OCI-M1 (cell line): ENCODE data around the gene ZYG11A.

Experiments used
- DNase-seq: peaks from one replicate; lab custom pipeline; 2025; lab: John Stamatoyannopoulos, UW

ZYG11A gene

DNA sequence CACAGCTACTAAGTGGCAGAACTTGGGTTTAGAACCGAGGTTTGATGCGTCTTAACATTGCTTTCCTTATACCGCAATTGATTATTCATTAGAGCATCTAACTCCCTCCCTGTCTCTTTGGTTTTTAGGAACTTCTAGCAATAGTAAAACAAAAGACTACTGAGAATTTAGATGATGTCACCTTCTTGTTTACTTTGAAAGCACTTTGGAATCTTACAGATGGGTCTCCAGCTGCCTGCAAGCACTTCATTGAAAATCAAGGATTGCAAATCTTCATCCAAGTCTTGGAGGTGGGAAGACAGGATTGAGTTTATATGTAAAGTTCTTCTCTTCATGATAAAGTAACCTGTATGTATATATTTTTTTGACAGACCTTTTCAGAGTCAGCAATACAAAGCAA lies 35.0 kb downstream of the ZYG11A start:
- DNase-seq = no peak

DNA sequence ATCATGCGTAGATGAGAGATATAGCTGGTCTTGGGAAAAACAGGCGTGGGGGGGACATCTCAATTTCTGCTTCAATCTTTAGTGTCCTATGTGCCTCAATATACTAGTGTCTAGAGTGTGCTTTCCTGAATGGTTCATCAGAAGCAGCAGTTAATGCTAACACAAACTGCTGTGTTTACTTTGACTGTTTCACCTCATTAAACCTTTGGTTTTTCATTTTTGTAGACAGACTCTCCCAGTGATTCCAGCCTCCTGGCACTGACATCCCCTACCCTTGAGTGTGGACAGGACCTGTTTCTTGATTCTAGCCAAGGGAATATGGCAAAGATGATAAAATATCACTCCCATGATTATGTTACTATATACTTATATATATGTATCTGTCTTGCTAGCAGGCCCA lies 37.6 kb downstream of the ZYG11A start:
- DNase-seq = no peak

DNA sequence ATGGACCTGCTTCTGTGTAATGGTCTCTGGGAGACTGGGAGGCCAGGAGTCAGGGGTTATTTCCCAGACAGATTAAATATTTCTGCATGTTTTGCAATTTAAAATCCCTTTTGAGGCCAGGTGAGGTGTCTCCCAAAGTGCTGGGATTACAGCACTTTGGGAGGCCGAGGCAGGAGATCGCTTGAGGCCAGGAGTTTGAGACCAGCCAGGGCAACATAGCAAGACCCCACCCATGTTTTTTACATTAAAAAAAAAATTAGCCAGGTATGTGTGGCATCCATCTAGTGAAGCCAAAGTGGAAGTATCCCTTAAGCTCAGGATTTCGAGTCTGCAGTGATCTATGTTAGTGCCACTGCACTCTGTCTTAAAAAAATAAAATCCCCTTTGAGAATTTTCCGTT lies 44.9 kb downstream of the ZYG11A start:
- DNase-seq = no peak

DNA sequence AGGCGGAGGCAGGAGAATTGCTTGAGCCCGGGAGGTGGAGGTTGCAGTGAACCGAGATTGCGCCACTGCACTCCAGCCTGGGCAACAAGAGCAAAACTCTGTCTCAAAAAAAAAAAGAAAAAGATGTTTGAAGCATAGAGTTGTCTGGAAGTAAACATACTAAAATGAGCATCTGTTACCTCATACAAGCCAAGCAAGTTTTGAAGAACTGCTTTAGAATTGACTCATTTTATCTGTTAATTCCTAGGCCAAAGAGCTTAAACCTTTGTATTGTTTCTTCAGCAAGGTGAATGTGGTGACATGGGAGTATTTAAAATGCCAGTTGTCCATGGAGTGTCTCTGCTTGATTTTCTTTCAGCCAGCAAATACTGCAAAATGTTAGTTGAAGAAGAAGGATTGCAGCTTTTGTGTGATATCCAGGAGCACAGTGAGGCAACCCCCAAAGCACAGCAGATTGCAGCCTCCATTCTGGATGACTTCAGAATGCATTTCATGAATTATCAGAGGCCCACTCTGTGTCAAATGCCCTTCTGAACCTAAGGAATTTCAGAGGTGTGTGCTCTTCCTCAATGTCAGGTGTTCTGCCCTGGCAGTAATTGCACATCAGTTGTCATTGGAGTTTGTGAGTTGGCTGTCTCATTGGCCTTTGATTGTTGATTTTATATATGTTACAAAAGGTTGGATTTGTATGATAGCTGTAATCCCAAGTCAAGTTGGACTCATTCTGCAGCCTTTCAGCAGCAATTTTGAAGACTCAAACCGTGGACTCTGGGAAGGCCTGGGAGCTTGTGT lies 50.1 kb downstream of the ZYG11A start:
- no peak for DNase-seq

DNA sequence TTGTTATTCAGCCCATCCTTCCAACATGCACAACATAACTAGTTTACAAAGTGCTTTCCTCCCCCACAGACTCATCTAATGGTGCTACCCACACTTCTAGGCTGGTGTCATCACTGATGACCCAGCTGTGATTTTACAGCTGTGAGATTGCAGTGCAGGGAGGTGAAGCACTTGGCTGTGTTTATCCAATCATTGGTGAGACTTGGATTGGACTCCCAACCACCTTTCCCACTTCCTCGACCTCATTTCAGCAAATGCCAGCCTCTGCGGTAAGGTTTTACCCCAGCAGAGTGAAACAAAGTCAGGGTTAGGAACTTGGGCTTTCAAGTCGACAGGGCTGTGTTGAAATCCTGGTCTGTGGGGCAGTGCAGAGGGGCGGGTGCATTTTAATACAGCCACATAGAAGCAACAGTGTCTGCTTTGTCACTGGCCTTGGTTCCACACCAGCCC lies 56.9 kb downstream of the ZYG11A start:
- DNase-seq = no peak

DNA sequence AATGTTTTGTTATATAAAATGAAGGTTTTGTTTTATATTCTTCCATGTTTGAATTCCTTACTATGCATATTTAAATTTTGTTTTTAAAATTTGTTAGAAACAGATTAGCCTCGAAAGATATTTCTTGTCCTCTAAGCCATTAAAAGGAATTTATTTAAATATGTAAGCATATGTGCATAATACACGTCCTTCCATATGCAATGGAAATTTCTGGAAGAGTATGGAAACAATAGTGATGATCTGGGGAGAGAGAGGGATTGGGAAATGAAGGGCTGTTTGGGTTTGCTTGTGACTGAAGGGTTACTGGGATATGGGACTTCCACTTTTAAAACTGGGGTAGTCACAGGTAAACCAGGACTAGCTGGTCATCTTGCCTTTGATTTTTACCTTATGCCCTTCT lies 57.8 kb downstream of the ZYG11A start:
- no peak for DNase-seq

DNA sequence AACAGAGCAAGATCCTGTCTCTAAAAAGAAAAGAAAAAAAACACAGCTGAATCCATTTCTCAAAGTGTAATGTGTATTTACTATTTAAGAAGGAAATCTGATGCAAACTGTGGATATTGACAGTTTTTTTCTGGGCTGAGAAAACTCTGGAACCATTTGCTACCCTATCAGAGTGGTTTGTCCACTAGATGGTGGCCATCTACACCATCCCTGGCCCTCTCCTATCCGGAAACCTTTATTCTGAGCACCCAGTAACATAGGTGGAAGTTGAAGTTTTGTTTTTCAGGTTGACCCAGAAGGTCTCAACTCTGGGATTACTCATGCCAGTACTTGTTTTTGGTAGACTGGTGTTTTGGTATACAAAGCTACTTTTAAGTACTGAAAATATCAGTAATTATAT lies 58.8 kb downstream of the ZYG11A start:
- DNase-seq = no peak

DNA sequence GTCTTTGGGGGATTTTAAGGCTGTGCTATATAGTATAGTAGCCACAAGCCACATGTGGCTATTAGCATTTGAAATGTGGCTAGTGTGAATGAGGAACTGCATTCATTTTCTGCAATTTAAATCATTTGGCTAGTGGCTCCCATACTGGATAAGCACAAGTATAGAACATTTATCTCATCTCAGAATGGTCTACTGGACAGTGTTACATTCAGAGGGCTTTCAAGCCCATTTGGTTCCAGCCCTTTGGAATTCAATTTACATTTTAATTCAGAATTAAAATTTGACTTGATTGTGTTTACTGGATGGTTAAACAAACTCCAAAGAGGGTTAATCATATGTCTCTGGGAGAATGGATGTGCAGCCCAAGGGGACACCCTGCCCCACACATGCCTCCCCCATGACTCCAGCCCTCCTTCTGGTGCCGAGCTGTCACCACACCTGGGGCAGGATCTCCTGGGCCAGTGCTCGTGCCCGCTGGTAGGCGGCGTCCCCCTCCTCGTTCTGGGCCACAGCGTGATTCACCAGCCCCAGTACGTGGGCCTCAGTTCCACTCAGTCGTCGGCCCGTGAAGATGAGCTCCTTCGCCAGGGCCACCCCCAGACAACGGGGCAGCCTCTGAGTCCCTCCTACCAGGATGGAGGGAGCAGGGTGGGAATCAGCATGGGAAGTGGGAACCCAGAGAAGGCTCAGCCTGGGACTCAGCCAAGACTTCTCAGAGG lies 61.8 kb downstream of the ZYG11A start:
- no peak for DNase-seq

DNA sequence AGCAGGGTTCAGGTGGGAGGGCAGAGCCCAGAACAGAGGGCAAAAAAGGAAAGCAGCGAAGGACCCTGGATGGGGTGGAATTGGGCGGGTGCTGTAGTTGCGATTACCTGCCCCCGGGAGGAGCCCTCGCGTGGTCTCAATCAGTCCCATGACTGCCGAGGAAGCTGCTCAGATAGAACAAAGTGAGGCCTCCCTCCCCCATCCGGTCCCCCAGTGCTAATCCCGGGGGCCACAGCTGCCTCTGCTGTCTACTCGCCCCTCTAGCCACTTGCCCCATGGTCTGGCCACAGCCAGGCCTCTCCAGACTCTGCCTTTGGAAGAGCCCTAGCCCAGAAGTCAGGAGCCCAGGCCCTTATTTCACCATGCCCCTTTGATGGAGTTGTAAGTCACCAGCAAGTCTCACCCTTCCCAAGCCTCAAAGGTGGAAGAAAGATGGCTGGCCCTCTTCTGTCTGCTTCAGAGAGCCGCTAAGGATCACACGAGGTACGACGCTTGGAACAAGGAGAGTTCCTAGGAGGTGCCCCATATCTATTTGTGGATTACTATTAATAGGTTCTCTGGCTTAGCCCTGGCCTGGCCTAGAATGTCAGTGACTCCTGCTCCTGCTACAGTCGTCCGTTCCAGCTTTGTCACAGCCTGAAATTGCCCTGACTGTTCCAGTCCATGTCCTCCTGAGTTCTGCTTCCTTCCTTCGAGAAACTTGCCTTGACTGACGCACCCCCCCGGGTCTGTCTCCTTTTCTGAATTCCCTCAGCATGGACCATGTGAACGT lies 62.6 kb downstream of the ZYG11A start:
- peak; percentile 24 for DNase-seq

DNA sequence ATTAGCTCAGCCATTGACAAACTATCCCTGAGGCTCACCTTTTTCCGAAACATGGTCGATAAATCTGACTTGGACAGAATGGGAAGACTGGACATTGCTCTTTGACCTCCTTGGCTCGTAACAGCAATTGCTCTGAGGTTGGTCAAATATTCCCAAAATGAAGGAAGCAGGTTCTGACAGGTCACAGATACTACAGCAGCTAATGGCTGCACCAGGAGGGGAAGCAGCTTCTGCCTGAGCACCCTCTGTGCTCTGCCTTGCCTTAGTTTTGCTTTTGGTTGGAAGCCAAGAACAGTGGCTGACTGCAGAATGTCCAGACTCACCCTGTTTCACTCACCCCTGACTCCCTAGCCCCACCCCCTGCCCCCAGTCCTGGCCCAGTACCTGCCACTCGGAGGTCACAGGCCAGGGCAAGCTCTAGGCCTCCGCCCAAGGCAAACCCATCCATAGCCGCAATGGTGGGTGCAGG lies 63.6 kb downstream of the ZYG11A start:
- DNase-seq = no peak

DNA sequence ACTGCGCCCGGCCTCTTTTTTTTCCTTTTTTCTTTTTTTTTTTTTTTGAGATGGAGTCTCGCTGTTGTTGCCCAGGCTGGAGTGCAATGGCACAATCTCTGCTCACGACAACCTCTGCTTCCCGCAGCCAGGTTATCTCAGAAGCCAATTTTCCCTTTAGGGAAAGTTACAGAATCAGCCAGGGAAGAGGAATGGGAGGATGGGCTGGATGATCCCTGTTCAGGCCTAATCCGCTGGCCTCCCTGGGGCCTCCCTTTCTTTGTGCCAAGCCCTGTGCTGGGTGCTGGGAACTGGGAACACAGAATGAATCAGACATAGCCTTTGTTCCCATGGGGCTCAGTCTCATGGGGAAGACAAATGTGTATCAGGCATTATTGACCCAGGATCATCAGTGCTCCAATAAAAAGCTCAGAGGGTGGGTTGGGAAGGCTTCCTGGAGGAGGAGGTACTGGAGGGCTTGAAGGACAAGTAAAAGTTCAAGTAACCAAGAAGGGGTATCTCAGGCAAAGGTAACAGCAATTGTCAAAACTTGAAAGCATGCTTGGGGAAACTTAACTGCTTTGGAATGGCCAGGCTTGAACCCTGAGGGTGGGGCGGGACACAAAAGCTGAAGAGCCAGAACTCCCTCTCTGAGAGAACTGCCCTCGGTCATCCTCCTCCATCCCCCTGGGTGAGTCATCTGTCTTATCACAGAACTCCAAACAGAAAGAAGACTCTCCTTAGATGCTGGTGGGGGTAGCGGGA lies 64.7 kb downstream of the ZYG11A start:
- DNase-seq = peak; percentile 25

DNA sequence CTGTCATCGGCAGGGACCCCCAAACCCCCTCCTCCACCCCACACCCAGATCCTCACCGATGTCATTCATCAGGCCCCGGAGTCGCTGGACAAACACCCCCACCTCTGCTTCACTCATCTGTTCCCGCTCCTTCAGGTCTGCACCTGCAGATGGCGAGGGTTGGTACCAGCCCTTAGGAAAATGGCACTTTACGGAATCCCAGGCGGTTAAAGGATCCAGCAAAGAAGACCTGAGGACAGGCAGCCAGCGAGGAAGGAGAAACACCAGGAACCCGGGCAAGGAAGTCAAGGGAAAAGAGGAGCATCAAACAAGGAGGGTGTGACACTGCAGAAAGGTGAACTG lies 65.2 kb downstream of the ZYG11A start:
- no peak for DNase-seq

DNA sequence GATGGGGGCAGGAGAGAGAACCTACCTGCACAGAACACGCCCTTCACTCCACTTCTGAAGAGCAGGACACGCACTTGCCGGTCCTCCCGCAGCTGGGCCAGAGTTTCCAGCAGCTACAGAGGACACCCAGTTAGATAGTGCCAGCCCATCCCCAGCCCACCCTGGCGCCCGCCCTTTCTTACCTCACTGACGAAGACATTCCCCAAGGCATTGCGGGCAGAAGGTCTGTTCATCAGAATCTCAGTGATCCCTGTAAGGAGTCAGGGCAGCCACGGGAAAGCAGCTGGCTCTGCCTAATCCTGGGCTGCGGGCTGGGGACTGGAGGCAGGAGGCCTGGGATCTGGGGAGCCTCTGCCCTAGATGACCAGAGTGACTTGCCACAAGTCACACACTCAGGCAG lies 69.0 kb downstream of the ZYG11A start:
- no peak for DNase-seq

DNA sequence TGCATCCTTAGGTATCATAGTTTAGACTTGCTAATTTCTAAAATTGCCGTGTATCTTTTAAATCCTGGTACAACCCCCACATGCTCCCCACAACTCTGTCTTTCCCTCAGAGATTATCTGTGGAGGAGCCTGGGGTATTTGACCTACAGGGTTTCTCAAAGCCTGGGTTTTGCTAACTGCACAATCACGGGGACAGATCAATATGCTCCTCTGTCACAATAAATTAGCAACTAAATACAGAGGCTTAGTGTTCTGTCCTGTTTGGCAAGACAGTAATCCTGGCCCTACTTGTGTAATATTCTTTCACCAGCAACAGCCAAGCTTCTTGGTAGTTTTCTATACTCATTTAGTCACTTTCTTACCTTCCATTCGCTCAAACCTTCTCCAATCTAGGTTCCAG lies 70.5 kb downstream of the ZYG11A start:
- DNase-seq = no peak

DNA sequence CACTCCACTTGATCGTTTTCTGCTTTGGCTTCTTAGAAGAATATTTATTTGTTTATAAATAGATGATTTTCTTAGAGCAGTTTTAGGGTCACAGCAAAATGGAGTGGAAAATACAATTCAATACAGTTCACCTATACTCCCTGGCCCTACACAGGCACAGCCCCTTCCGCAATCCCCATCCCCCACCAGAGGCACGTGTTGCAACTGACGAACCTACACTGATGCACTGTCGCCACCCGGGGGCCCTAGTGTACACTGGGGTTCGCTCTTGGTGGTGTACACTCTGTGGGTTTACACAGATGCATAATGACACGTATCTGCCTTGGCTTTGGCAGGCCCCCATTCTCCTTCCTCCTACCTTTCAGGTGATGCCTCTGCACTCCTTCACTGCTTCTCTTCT lies 71.0 kb downstream of the ZYG11A start:
- no peak for DNase-seq

DNA sequence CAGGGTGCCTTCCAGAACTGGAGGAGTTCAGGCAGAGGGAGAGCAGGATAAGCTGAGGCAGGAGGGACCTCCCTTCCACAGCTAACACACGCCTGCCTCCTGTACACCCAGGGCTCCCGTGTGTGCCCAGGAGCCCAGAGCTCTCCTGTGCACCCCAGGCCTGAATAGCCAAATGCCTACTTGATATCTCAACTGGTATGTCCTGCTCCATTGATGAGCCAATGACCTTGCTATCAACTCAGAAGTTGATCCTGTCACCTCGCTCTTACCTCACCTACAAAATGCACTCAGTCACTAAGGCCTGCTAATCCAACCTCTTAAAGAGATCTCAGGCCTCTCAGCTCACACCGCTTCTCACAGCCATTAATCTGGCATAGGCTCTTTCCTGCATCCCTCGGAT lies 71.9 kb downstream of the ZYG11A start:
- DNase-seq = no peak

DNA sequence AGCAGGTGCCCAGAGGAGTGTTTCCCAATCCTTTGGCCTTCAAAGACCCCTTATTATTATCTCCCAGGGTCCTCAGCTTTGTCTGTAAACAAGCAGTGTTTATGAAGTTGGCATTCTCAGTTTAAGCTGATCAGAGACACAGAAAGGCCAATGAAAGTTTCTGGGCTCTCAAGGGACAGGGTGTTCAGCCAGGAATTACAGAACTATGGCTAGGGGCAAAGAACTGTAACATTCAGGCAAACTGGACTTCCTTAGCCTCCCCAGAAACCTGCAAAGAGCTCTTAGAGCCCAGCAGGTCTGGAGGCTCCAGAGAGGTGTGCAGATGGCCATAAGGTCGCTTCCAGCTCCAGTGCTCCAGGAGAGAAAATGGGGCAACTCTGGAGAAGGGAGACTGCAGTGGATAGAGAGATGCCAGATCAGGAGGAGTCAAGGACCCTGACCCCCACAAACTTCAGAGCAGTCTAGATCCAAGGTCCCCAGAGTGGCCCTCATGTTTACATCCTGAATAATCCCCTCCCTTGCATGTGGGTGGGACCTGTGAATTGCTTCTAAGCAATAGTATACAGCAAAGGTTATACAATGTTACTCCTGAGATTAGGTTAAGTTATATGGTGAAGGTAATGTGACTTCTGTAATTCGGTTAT lies 72.8 kb downstream of the ZYG11A start:
- DNase-seq = no peak

DNA sequence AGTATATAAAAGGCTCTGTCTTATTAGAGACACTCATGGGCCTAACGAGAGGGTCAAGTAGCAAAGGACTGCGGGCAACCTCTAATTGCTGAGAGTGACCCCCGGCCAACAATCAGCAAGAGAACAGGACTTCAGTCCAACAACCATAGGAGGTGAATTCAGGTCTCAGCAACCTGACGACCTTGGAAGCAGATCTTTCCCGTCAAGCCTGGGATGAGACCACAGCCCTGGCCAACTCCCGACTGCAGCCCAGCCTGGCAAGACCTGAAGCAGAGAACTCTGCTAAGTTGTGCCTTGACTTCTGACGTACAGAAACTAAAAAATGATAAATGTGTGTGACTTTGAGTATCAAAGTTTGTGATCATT lies 73.3 kb downstream of the ZYG11A start:
- DNase-seq = no peak

DNA sequence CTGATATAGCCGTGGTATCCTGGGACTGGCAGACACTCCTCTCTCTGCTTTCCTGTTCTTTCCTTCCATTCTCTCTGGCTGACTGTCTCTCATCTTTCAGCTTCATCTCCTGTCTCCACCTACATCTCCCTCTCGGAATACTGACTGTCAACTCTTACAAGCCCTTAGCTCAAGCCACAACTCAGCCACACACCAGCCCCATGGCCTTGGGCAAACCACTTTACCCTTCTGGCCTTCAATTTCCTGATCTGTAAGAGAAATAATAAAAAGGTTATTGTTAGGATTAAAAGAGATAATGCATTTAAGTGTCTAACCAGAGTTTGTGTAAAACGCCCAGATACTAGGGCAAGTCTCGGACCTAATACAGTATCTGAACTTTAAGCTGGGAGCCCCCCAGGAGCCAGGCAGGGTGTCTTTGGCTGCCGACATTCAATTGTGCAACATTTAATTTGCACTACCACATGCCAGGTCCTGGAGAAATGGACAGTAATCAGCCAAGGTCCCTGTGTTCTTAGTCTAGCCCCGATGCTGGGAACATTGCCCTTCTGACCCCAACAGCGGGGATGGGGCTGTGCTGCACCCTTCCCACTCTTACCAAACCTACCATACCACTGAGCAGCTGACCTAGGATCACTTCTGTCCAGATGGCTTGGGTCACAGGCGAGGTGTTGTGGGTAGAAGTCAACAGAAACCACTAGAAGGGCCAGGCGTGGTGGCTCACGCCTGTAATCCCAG lies 73.8 kb downstream of the ZYG11A start:
- DNase-seq = no peak

DNA sequence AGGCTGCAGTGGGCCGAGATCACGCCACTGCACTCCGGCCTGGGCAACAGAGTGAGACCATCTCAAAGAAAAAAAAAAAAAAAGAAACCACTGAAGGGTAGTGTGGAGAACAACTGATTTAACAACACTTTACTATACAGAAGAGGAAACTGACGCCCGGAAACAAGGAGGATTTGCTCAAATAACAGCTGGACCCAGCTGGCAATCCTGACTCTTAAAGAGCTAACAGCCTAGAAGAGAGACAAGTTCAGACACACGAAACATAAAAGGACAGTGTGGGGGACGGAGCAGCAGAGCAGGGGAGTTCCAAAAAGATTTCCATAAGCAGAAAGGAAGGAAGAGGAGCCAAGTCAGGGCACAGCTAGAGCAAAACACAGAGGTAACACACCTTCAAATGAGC lies 74.6 kb downstream of the ZYG11A start:
- no peak for DNase-seq

DNA sequence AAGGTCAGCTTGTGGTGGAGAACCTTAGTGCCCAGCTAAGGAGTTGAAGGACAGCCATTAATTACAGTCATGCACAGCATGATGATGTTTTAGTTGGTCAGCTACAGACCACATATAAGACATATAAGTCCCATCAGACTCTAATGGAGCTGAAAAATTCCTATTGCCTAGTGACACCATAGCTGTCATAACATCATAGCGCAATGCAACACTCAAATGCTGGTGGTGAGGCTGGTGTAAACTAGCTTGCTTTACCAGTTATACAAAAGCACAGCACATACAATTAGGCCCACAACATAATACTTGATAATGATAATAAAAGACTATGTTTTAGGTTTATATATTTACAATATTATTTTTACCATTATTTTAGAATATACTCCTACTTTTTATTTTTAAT lies 75.0 kb downstream of the ZYG11A start:
- DNase-seq = no peak
